Liver (tissue), 9 donors: Measurements from ENCODE around the gene TLR7. TPM values are rescaled to one million over a fixed set of nuclear protein-coding genes. Genes with fewer than 3 reads are reported as not detected.

Experiments
- DNase-seq: peaks from one replicate; pipeline ENCODE4 v3.0.0-alpha.2; 2017; ENCODE audit warnings: low spot score
- H3K27ac ChIP-seq, 2 donors: one replicate each; pipeline ENCODE4 v1.7.0; 2013; ENCODE audit warnings: inconsistent platforms in 2 of 2, low read length in 2 of 2, control low read depth in 1 of 2, low read depth in 1 of 2, mild to moderate bottlenecking in 1 of 2
- H3K27me3 ChIP-seq, 4 donors: one replicate each; pipeline versions ENCODE4 v1.6.1 to v1.7.0; 2013; ENCODE audit warnings: low read length in 3 of 4, inconsistent platforms in 1 of 4, mild to moderate bottlenecking in 1 of 4, moderate library complexity in 1 of 4; ENCODE audit not compliant: control insufficient read depth in 4 of 4, insufficient read depth in 4 of 4
- H3K36me3 ChIP-seq, 4 donors: one replicate each; pipeline versions ENCODE4 v1.6.1 to v1.7.0; 2013; ENCODE audit warnings: low read length in 3 of 4, mild to moderate bottlenecking in 3 of 4, low read depth in 1 of 4, moderate library complexity in 1 of 4; ENCODE audit not compliant: control insufficient read depth in 4 of 4, insufficient read depth in 3 of 4
- H3K4me1 ChIP-seq, 4 donors: one replicate each; pipeline versions ENCODE4 v1.6.1 to v1.7.0; 2013; ENCODE audit warnings: low read length in 3 of 4, mild to moderate bottlenecking in 3 of 4, moderate library complexity in 1 of 4; ENCODE audit not compliant: control insufficient read depth in 4 of 4, insufficient read depth in 4 of 4
- H3K4me3 ChIP-seq, 3 donors: one replicate each; pipeline versions ENCODE4 v1.6.1 to v1.7.0; 2013; ENCODE audit warnings: low read length in 3 of 3, control low read depth in 1 of 3, low read depth in 1 of 3, mild to moderate bottlenecking in 1 of 3
- H3K9ac ChIP-seq, 2 donors: one replicate each; pipeline ENCODE4 v1.7.0; 2013; ENCODE audit warnings: low read length in 2 of 2, mild to moderate bottlenecking in 2 of 2, moderate library complexity in 2 of 2, control low read depth in 1 of 2, low read depth in 1 of 2
- H3K9me3 ChIP-seq, 4 donors: one replicate each; pipeline versions ENCODE4 v1.6.1 to v1.7.0; 2013; ENCODE audit warnings: low read length in 3 of 4; ENCODE audit not compliant: control insufficient read depth in 4 of 4
- ATF3 ChIP-seq: IDR thresholded peaks from 2 replicates; pipeline ENCODE4 v1.6.1; 2016; ENCODE audit warnings: antibody characterized with exemption
- CTCF ChIP-seq: fragments of 150-350 bp; IDR thresholded peaks from 2 replicates; pipeline ENCODE4 v1.5.1; 2017; ENCODE audit warnings: improper control_type of control experiment, low read depth, low read length; ENCODE audit not compliant: missing input control
- EGR1 ChIP-seq, 2 donors: IDR thresholded peaks; 2 replicates each; pipeline ENCODE4 v1.6.1; 2016 to 2018; ENCODE audit warnings: antibody characterized with exemption in 2 of 2, low read depth in 2 of 2
- FOXA1 ChIP-seq: IDR thresholded peaks from 2 replicates; pipeline ENCODE4 v1.6.1; 2016; ENCODE audit warnings: antibody characterized with exemption
- FOXA2 ChIP-seq: IDR thresholded peaks from 2 replicates; pipeline ENCODE4 v1.6.1; 2016; ENCODE audit warnings: antibody characterized with exemption
- GABPA ChIP-seq, 2 donors: IDR thresholded peaks in 1 of 2; conservative IDR thresholded peaks in 1 of 2; 2 replicates each; pipeline ENCODE4 v1.6.1; 2016; ENCODE audit warnings: antibody characterized with exemption in 2 of 2, mild to moderate bottlenecking in 1 of 2, moderate library complexity in 1 of 2
- HNF4A ChIP-seq, 2 donors: conservative IDR thresholded peaks; 2 replicates each; pipeline ENCODE4 v1.6.1; 2016; ENCODE audit warnings: antibody characterized with exemption in 2 of 2, mild to moderate bottlenecking in 2 of 2
- HNF4G ChIP-seq: IDR thresholded peaks from 2 replicates; pipeline ENCODE4 v1.6.1; 2016; ENCODE audit warnings: antibody characterized with exemption
- JUND ChIP-seq, 2 donors: IDR thresholded peaks; 2 replicates each; pipeline ENCODE4 v1.6.1; 2016; ENCODE audit warnings: antibody characterized with exemption in 2 of 2
- MAX ChIP-seq: IDR thresholded peaks from 2 replicates; pipeline ENCODE4 v1.6.1; 2016; ENCODE audit warnings: antibody characterized with exemption
- NR2F2 ChIP-seq: IDR thresholded peaks from 2 replicates; pipeline ENCODE4 v1.6.1; 2016; ENCODE audit warnings: antibody characterized with exemption
- RAD21 ChIP-seq, 2 donors: IDR thresholded peaks; 2 replicates each; pipeline ENCODE4 v1.6.1; 2016; ENCODE audit warnings: antibody characterized with exemption in 2 of 2, mild to moderate bottlenecking in 2 of 2
- REST ChIP-seq: IDR thresholded peaks from 2 replicates; pipeline ENCODE4 v1.6.1; 2016; ENCODE audit warnings: antibody characterized with exemption, mild to moderate bottlenecking
- RXRA ChIP-seq, 2 donors: IDR thresholded peaks; 2 replicates each; pipeline ENCODE4 v1.6.1; 2017 to 2018; ENCODE audit warnings: antibody characterized with exemption in 2 of 2, mild to moderate bottlenecking in 1 of 2
- SP1 ChIP-seq: IDR thresholded peaks from 2 replicates; pipeline ENCODE4 v1.6.1; 2018; ENCODE audit warnings: antibody characterized with exemption, mild to moderate bottlenecking
- TAF1 ChIP-seq: conservative IDR thresholded peaks from 2 replicates; pipeline ENCODE4 v1.6.1; 2016; ENCODE audit warnings: antibody characterized with exemption, mild to moderate bottlenecking
- YY1 ChIP-seq: IDR thresholded peaks from 2 replicates; pipeline ENCODE4 v1.6.1; 2016; ENCODE audit warnings: antibody characterized with exemption, mild to moderate bottlenecking
- ZBTB33 ChIP-seq: IDR thresholded peaks from 2 replicates; pipeline ENCODE4 v1.6.1; 2016; ENCODE audit warnings: antibody characterized with exemption
- WGBS: extraction: QIAGEN DNeasy Blood & Tissue Kit; methylation state at CpG from one replicate; pipeline ENCODE4 v1.1.7; 2013; 5-methylcytosine and 5-hydroxymethylcytosine counted together
- polyA plus RNA-seq, 2 donors: library from polyadenylated mRNA; stranded (reverse) in 1 of 2; unstranded in 1 of 2; fragments of 200-250 nt in 1 of 2; fragments of >200 nt in 1 of 2; fragmentation: Nextera tagmentation in 1 of 2; extraction: Ambion mirVana in 1 of 2; gene quantifications; one replicate each; pipeline versions ENCODE4 v1.2.1 to v1.2.3, GENCODE V29; 2013 to 2015
- total RNA-seq, 2 donors: library from RNA; depleted of rRNA; stranded (reverse); fragments of >200 nt; gene quantifications; one replicate each; pipeline ENCODE4 v1.2.3, GENCODE V29; 2014
- donor health status: healthy.
- donor health status: healthy.
- donor health status: healthy.
- donor health status: healthy.
- donor health status: healthy.

Gene TLR7
- total and polyA plus RNA-seq, 4 donors = 0.10 to 0.65 (median 0.14) TPM

GRCh38 chrX:12868747-12869146, 1.9 kb downstream of the TLR7 start:
- Histone ChIP-seq H3K4me3 (no peak overlapping the region), H3K9ac (no peak overlapping the region), H3K4me1 (no peaks in the 10 kb centered on the region), H3K27ac (no peak overlapping the region), H3K36me3 (no peaks in the 10 kb centered on the region), H3K27me3 (no peaks in the 10 kb centered on the region), H3K9me3 (no peaks in the 10 kb centered on the region)
- WGBS = 85% methylated on average over 4 of the region's 4 CpGs
- no peak for DNase-seq
- TF ChIP-seq CTCF = no peak
- TF ChIP-seq EGR1 (IDR thresholded peaks at IDR 0.05; ENCODE audit: low read depth in 2 of 2) = no peak
- no peak for TF ChIP-seq ATF3
- no peak for TF ChIP-seq HNF4A (conservative IDR thresholded peaks at IDR 0.05)
- TF ChIP-seq MAX = no peak

- Histone ChIP-seq H3K27me3 (no peaks in the 10 kb centered on the region), H3K9me3 (no peaks in the 10 kb centered on the region), H3K4me1 (no peaks in the 10 kb centered on the region), H3K36me3 (no peaks in the 10 kb centered on the region), H3K4me3 (no peak overlapping the region), H3K27ac (no peak overlapping the region), H3K9ac (no peak overlapping the region)
- no peak for DNase-seq
- WGBS = 72% methylated on average over 6 of the region's 6 CpGs
- TF ChIP-seq SP1 (no peak), ATF3 (no peak), CTCF (no peak), RAD21 (IDR thresholded peaks at IDR 0.05) (no peak), MAX (no peak), JUND (IDR thresholded peaks at IDR 0.05) (no peak), YY1 (no peak), FOXA1 (no peak), HNF4G (no peak), ZBTB33 (no peak), REST (no peak), HNF4A (conservative IDR thresholded peaks at IDR 0.05) (no peak), GABPA (IDR thresholded peaks at IDR 0.05 in 1 of 2, conservative IDR thresholded peaks at IDR 0.05 in 1 of 2) (no peak), RXRA (IDR thresholded peaks at IDR 0.05) (no peak), TAF1 (no peak), NR2F2 (no peak), EGR1 (IDR thresholded peaks at IDR 0.05; ENCODE audit: low read depth in 2 of 2) (no peak), FOXA2 (no peak)
Measured at GRCh38 chrX:12871257-12871656, 4.4 kb downstream of the TLR7 start.
